SU-DHL-6 (cell line): ENCODE data around the gene AMOTL1.

Source experiments
- H2AFZ ChIP-seq: fragments of 200-600 bp; sonication (generic); 2 replicates; pipeline ENCODE4 v1.6.1; 2014; ENCODE audit warnings: low read depth, mild to moderate bottlenecking, moderate library complexity, mixed read lengths, antibody characterized with exemption, low read length; ENCODE audit not compliant: severe bottlenecking
- H3F3A ChIP-seq: fragments of 200-600 bp; shearing (Covaris generic); 2 replicates; pipeline ENCODE4 v1.6.0; 2016; ENCODE audit warnings: antibody characterized with exemption, mild to moderate bottlenecking; ENCODE audit not compliant: insufficient read depth
- H3K27ac ChIP-seq: fragments of 200-600 bp; sonication (generic); 2 replicates; pipeline ENCODE4 v1.5.1; 2016; ENCODE audit warnings: low read depth, mild to moderate bottlenecking, low read length, moderate library complexity, mixed read lengths
- H3K27me3 ChIP-seq: fragments of 200-600 bp; sonication (generic), shearing (Covaris generic); 2 replicates; pipeline ENCODE4 v1.6.0; 2014; ENCODE audit warnings: mild to moderate bottlenecking, low read length
- H3K36me3 ChIP-seq: fragments of 200-600 bp; sonication (generic); 2 replicates; pipeline ENCODE4 v1.6.1; 2014; ENCODE audit warnings: mild to moderate bottlenecking, low read length, mixed read lengths
- H3K4me2 ChIP-seq: fragments of 300-600, 200-600 bp; shearing (Covaris generic), sonication (generic); 2 replicates; pipeline ENCODE4 v1.6.0; 2014; ENCODE audit warnings: low read length, low read depth, mild to moderate bottlenecking; ENCODE audit not compliant: poor library complexity, severe bottlenecking
- H3K4me3 ChIP-seq: fragments of 200-600 bp; sonication (generic); 2 replicates; pipeline ENCODE4 v1.5.1; 2014; ENCODE audit warnings: antibody characterized with exemption, low read length, mild to moderate bottlenecking, mixed read lengths; ENCODE audit not compliant: insufficient read depth, poor library complexity, severe bottlenecking
- H3K79me2 ChIP-seq: fragments of 200-600 bp; sonication (generic); 2 replicates; pipeline ENCODE4 v1.6.1; 2014; ENCODE audit warnings: mild to moderate bottlenecking, low read length, moderate library complexity; ENCODE audit not compliant: insufficient read depth
- H3K9ac ChIP-seq: fragments of 200-600 bp; sonication (generic); 2 replicates; pipeline ENCODE4 v1.7.0; 2014; ENCODE audit warnings: mild to moderate bottlenecking, low read length
- H3K9me2 ChIP-seq: fragments of 200-600 bp; sonication (generic); replicated peaks from 2 replicates; pipeline ENCODE4 v1.6.1; 2014; ENCODE audit warnings: low read length; ENCODE audit not compliant: insufficient read depth
- H3K9me3 ChIP-seq: fragments of 200-600 bp; sonication (generic); 2 replicates; pipeline ENCODE4 v1.6.1; 2014; ENCODE audit warnings: low read length, mixed read lengths; ENCODE audit not compliant: insufficient read depth
- H4K20me1 ChIP-seq: fragments of 200-600 bp; sonication (generic); 2 replicates; pipeline ENCODE4 v1.6.1; 2014; ENCODE audit warnings: low read depth, mild to moderate bottlenecking, antibody characterized with exemption, low read length, moderate library complexity, mixed read lengths
- EZH2phosphoT487 ChIP-seq: fragments of 200-600 bp; sonication (generic), shearing (Covaris generic); conservative IDR thresholded peaks from 2 replicates; pipeline ENCODE4 v1.6.1; 2018; ENCODE audit warnings: mild to moderate bottlenecking, antibody characterized with exemption, low read length, moderate library complexity, mixed read lengths
- TF ChIP-seq, protein P1 (sequence below): fragments of 200-600 bp; sonication (generic); IDR thresholded peaks from one replicate; pipeline ENCODE4 v1.5.1; 2017; ENCODE audit warnings: antibody characterized with exemption, mild to moderate bottlenecking, low read length, moderate library complexity; ENCODE audit not compliant: insufficient read depth, poor library complexity, severe bottlenecking

Gene AMOTL1

DNA sequence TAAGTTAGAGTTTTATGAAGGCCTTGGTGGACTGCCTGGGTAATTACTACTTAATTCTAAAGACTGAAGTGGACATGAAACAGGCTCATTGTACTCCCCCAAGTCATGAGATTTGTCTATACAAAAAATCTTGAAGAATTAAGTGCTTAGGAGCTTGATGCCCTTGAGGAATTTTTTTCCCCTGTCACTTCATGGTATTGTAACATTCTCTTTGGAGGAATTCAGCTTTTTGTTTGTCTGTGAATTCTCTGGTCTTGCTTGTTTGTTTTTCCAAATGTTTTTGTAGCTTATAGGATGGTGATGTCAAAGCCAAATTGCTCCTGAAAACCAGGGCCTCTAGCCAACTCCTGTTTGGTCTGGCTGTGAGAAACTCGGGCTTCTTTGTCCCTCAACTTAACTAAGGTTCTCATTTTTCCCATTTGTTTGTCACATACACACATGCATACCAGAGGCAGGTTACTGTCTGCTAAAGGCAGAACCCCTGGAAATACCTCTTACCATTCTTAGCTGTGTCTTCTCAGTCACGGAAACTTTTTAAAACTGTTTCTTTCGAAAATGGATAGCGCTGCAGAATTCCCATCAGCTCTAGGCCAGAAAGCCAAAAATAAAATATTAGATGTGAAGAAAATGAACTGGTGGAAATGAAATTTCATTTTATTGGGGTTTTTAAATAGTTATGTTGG, 66.9 kb downstream of the AMOTL1 start:
- Histone ChIP-seq H3K9me2 (no peaks in the 10 kb centered on the region), H3K9me3 (no peaks in the 10 kb centered on the region), H3K27me3 (no peaks in the 10 kb centered on the region), H2AFZ (no peak overlapping the region), H3K27ac (no peak overlapping the region), H3K4me3 (no peak overlapping the region), H3K79me2 (no peaks in the 10 kb centered on the region), H4K20me1 (no peaks in the 10 kb centered on the region), H3K36me3 (no peaks in the 10 kb centered on the region), H3K4me2 (no peak overlapping the region), H3K9ac (no peak overlapping the region), H3F3A (no peaks in the 10 kb centered on the region)
- TF ChIP-seq, protein P1, sequence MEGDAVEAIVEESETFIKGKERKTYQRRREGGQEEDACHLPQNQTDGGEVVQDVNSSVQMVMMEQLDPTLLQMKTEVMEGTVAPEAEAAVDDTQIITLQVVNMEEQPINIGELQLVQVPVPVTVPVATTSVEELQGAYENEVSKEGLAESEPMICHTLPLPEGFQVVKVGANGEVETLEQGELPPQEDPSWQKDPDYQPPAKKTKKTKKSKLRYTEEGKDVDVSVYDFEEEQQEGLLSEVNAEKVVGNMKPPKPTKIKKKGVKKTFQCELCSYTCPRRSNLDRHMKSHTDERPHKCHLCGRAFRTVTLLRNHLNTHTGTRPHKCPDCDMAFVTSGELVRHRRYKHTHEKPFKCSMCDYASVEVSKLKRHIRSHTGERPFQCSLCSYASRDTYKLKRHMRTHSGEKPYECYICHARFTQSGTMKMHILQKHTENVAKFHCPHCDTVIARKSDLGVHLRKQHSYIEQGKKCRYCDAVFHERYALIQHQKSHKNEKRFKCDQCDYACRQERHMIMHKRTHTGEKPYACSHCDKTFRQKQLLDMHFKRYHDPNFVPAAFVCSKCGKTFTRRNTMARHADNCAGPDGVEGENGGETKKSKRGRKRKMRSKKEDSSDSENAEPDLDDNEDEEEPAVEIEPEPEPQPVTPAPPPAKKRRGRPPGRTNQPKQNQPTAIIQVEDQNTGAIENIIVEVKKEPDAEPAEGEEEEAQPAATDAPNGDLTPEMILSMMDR = no peak
- no peak for TF ChIP-seq EZH2phosphoT487

DNA sequence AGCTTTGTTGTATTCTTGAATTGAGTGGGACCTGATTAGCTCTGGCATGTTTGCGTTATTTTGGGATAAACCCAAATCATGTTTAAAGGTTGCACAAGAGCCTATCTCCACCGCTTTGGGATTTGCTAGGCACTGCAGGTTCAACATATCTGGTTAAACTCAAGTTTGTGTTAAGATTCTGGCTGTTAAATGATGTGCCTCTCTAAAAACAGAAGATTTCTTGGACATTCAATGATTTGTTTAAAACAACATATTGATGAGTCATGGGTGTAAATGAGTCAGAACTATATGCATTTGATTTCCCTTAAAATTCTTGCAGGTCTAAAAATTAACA, 67.4 kb downstream of the AMOTL1 start:
- H2AFZ ChIP-seq = no peak overlapping the region
- H3K4me2 ChIP-seq = no peak overlapping the region
- TF ChIP-seq EZH2phosphoT487 = no peak
- TF ChIP-seq, protein P1 = no peak
- no peaks in the 10 kb centered on the region for H3F3A ChIP-seq
- no peaks in the 10 kb centered on the region for H3K79me2 ChIP-seq
- no peaks in the 10 kb centered on the region for H3K27me3 ChIP-seq
- no peak overlapping the region for H3K4me3 ChIP-seq
- no peaks in the 10 kb centered on the region for H3K9me3 ChIP-seq
- no peaks in the 10 kb centered on the region for H3K36me3 ChIP-seq
- H3K9me2 ChIP-seq = no peaks in the 10 kb centered on the region
- H3K9ac ChIP-seq = no peak overlapping the region
- H4K20me1 ChIP-seq = no peaks in the 10 kb centered on the region
- no peak overlapping the region for H3K27ac ChIP-seq

GRCh38 chr11:94837317-94837716, 69.2 kb downstream of the AMOTL1 start:
- Histone ChIP-seq H3K27ac (no peak overlapping the region), H3K4me3 (no peak overlapping the region), H3F3A (no peaks in the 10 kb centered on the region), H3K27me3 (no peaks in the 10 kb centered on the region), H3K9me2 (no peaks in the 10 kb centered on the region), H3K9ac (no peak overlapping the region), H3K36me3 (no peaks in the 10 kb centered on the region), H4K20me1 (no peaks in the 10 kb centered on the region), H3K9me3 (no peaks in the 10 kb centered on the region), H3K79me2 (no peaks in the 10 kb centered on the region), H3K4me2 (no peak overlapping the region), H2AFZ (no peak overlapping the region)
- TF ChIP-seq EZH2phosphoT487 = no peak
- TF ChIP-seq, protein P1 = no peak
